ENCODE data around the gene SALL2.

Gene SALL2

GRCh38 chr14:21476925-21477681, 49.0 kb downstream of the SALL2 start, which contains the start of the genes RAB2B and TOX4:
Gene RAB2B, minus strand, starts transcription at chr14:21476959. Its CDS starts 87 bp downstream, at chr14:21476872.
Gene TOX4, plus strand, starts transcription at chr14:21477195. Its CDS starts 84 bp downstream, at chr14:21477279.
- peak; percentile 96 for DNase-seq (ENCODE audit: low read depth)

DNA sequence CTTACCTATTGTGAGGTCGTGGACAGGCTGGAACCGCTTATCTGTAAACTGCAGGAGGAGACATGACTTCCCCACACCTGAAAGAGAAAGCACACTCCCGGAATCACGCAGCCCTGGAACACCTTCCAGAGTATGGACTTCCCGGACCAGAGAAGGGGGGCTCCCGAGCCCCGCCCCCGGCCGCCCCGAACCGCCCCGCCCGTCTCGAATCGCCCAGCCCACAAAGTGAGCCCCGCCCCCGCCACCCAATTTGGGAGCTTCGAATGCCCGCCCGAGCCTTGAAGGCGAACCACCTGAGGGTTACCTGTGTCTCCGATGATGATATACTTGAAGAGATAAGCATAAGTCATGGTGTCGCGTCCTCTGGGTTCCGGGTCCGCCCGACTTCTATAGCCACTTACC, 49.6 kb downstream of the SALL2 start:
- DNase-seq (ENCODE audit: low read depth), result no peak

- no peak for DNase-seq (ENCODE audit: low read depth)
These were observed 50.2 kb downstream of the SALL2 start for GRCh38 chr14:21475767-21476522.
